Lung microvascular endothelial cell (primary cell): ENCODE results near the gene WARS2. TPM values are rescaled to one million over a fixed set of nuclear protein-coding genes. Genes with fewer than 3 reads are reported as not detected.
A peak's percentile ranks its signal among the peaks of the same experiment; 100 is the strongest.

ENCODE experiments used
- DNase-seq, 2 donors: peaks; one replicate each; pipeline versions ENCODE4 v3.0.0 to v3.0.0-alpha.2; 2010; ENCODE audit warnings: low read depth in 2 of 2
- total RNA-seq: library from RNA; depleted of rRNA; stranded (reverse); fragments of >200 nt; gene quantifications from 2 replicates; pipeline ENCODE4 v1.2.1, GENCODE V29; 2014

WARS2 gene
- total RNA-seq, 1 donor from 2014 or later, result 15.5 TPM

GRCh38 chr1:118999348-119000071, 140.9 kb downstream of the WARS2 start:
- DNase-seq, result no peak

- DNase-seq, result no peak
Measured at GRCh38 chr1:118998171-118998570, 142.3 kb downstream of the WARS2 start.

DNA sequence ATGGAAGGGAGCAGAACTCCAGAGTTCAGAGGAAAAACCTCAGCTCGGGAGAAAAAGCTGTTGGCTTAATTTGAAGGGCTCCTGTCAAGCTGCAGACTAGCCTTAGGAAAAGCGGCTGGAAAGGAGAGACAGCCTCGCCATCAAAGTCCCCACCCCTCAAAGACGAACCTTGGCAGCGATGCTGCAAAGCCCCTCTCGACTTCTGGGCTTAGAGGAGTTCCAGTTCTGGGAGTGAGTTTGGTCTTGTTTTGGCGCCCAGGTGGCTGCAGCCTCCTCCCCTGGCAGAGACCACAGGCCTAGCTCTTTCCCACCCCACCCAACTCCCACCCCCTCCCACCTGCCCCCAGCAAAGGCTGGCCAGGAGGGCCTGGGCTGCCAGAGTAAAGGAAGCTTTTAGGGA, 143.2 kb downstream of the WARS2 start:
- no peak for DNase-seq

- no peak for DNase-seq
Measured at GRCh38 chr1:118995312-118996016, 145.0 kb downstream of the WARS2 start.

- DNase-seq, result no peak
Measured at GRCh38 chr1:118993700-118994026, 146.8 kb downstream of the WARS2 start.

DNA sequence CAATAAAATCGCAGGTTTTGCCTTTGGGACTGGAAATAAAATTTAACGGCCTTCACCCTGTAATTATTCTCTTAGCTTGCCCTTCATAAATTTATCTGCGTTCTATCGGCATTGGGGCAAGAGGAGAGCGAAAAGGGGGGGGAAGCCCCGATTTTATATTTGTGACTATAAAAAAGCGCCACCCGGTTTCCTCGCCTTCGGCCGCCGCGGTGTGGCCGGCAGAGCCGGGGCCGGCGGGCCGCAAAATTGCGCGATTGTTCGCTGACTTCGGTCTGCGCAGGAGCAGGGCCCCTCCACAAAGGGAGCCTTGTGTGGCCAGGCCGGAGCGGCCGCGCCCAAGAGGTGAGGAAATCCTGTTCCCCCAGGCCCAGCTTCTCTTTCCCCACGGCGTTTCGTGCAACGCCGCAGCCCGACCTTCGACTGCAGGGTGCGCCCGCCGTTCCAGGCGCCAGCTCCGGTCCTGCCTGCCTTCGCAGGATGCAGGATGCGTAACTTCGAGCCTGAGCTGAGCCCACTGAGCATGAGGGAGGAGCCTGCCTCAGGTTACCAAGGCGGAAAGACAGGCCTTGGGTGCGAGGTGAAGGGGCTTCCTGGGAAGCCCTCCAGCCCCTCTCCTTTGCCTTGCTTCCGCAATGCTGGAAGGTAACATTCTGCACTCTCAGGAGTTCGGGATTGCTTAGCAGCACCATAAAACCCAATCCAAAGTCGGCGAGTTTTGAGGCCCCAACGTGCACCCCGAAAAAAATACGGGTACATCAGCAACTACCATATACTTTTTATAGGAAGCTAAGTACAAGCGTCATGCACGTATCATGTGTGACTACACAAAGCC, 147.4 kb downstream of the WARS2 start:
- no peak for DNase-seq

GRCh38 chr1:118992237-118992825, 148.1 kb downstream of the WARS2 start:
- no peak for DNase-seq

DNA sequence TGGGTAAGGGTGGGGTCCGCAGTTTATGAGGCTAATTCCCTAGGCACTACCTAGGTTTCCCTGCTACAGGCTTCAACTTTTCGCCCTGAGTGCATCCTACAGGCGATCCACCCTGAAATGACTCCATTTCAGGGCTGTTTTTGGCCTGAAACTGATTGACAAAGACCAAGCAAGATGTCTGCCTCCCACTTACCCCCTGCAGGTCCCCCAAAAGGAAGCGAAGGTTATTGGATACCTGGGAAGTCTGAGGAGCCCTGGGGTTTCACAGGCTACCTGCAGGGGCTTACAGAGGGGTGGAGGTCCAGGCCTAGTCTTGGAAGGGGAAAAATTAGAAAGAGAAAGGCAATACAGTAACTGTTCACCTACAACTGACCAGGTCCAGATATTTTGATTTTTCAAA, 149.0 kb downstream of the WARS2 start:
- DNase-seq, result no peak

DNA sequence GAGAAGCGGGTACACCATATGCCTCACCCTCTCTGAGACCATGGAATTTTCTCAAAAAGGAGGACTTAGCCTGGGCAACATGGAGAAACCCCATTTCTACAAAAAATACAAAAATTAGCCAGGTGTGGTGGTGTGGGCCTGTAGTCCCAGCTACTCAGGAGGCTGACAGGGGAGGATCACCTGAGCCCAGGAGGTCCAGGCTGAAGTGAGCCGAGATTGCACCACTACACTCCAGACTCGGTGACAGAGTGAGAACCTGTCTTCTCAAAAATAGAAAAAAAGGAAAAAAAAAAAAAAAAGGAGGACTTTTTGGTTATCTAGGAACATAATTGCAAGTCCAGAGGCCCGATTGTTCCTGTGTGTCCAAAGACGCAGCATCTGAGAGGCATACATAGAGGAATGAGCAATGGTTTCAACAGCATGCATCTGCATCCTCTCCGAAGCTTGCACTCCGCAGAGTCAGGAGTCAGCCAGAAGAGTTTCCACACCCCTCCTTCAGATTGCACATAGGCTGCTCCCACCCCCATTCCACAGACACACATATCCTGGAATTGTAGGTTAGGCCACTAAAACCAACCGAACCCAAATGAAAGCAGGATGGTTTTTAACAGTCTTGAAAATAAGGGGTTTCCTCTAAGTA, 149.8 kb downstream of the WARS2 start:
- DNase-seq, result no peak

DNA sequence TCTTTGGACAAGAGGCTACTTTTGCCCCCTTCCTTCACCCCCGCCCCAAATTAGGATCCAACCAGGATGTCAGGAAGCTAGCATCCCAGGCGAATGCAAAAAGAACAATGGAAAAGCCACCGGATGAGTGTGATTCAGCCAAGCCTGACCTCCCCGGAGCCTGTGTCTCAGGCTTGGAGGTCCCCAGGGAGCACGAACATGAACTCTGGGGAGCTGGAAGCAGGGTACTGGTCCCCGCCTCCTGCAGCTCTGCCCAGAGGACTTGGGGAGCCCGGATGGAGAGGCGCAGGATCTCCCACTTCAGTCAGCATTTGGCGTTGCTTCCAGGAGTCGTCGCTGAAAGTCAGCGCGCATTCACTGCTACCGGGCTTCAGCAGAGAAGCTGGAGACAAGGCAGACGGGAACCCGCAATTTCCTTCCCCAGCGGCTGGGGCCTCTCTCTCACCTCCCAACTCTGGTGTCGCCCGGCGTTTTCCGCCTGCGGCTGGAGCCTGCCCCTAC, 150.5 kb downstream of the WARS2 start:
- DNase-seq, result peak in 1 of 2 donors; percentile 50

GRCh38 chr1:118989006-118989815, 151.2 kb downstream of the WARS2 start:
- DNase-seq, result peak in 1 of 2 donors; percentile 12

GRCh38 chr1:118988186-118989005, 152.1 kb downstream of the WARS2 start, which contains the start of gene TBX15:
Gene TBX15 (minus strand): TSS chr1:118988343. CDS start chr1:118987795, 548 bp downstream.
- no peak for DNase-seq

DNA sequence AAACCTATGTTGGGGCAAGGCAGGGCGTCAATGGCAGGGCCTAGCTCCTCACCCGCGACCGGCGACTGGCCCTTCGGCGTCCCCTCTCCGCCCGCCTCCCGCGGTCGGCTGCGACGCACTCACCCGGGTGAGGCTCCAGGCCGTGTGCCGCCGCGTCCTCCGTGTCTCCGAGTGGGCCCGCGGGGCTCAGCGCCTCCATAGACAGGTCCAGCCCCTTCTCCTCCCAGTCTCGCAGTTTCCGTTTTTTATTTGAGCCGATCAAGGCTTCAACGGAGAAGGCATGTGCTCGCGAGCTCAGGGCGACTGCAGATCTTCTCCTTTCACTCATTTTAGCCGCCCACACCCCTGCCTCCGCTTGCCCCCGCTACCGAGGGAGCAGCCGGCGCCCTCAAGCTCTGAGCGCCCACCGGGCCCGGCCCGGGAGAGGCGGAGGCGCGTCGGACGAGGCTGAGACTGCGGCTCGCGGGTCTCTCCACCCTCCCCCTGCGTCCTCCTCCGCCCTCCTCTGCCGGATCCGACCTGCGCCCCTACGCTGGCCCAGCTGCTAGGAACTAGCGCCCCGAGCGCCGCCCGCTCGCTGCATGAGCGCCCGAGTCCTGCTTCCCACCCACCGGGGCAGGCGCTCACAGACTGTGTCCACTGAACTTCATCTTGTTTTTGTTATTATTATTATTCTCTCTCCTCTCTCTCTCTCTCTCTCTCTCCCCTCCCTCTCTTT, 152.8 kb downstream of the WARS2 start:
- no peak for DNase-seq

DNA sequence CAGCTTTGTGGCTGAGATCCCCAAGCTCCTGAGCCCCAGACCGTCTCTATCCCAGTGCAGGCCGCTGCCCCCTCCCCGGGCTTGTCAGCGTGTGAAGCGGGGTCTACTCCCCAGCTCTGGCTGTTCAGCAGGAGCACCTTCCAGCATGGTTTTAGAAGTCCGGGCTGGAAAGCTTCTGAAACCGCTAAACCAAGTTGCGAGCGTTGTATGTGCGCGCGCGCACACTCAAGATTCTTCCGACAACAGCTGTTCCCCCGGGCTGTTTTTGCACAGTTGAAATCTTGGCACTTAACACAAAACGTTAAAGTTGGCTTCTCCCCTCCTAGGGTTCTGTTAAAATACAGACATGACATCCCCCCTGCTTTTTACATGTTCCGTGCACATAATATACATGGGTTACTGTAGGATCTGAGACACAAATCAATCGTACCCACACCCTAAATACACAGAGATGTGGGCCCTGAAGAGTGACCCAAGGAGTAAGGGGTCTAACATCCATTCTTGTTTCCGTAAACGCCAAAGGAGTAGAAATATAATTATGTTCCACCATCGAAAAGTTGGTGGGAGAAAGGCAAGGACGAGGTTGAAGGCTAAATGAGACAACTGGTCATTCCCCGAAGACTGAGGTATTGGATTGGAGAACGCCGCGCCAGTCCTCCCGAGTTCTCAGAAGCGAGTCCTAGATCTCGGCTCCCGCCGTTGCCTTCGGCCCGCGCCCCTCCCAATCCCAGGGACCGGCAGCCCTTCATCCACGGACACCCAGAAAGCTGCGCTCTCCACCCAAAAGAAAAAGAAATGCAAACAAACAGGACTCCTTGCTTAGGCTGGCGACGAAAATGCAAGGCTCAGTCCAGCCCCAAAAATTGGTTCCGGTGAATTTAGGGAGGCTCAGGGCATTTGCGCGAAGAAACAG, 153.6 kb downstream of the WARS2 start:
- no peak for DNase-seq

DNA sequence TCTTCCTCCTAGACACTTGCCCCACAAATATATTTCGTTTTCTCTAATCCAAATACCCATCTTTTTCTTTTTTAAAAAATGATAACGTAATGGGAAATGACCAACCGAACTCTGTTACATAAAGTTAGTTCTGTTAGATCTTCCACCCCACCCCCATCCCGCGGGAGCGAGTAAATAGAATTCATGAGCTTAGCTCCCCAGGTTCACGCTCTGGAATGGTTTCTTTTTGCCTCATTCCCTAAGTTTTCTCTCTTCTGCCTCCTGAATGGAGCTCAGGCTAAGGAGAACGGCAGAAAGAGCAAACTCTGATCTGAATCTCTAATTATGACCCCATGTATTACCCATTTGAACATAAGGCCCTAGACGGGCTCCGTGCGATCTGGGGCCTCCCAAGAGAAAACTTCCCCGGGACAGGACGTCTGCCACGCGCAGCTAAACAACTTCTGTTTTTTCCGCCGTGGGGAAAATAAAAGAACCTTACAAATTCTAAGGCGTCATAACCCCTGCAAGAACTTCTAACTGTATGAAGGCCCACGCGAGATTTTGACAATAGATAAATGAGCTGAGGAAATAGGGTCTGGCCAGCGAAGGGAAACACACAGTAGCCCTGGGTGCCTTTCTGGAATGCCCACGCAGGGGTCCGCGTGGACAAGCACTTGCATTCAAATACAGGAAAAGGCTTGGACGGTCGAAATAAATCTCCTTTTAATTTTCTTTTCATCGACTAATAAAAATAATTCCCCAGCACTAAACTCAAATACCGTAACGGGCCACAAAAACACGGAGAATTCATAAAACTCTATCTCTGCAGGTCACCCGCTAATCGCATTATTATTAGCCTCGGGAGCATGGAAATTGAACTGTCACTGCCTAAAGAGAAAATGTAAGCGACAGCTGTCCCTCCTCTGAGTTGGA, 154.6 kb downstream of the WARS2 start:
- no peak for DNase-seq
